Body of pancreas (tissue), 4 donors: Measurements from ENCODE around the gene SERPINB1. TPM values are rescaled to one million over a fixed set of nuclear protein-coding genes. Genes with fewer than 3 reads are reported as not detected.
"Not testable (repeated sequence)": the region's sequence is repeated elsewhere in the genome, so short reads cannot be mapped to it uniquely, and the experiment has no call there.

Source experiments
- ATAC-seq: fragments of 150-250 bp; one replicate; pipeline ENCODE4 v1.9.1; 2016
- DNase-seq, 4 donors: peaks; one replicate each; pipeline ENCODE4 v3.0.0-alpha.2; 2019
- H3K27ac ChIP-seq, 4 donors: fragments of 200-600 bp; sonication (generic); 1 replicate in 3 of 4; 2 replicates in 1 of 4; pipeline versions ENCODE4 v1.5.1 to v1.6.1; 2016 to 2019; ENCODE audit warnings: mild to moderate bottlenecking in 1 of 4, mixed read lengths in 1 of 4, moderate library complexity in 1 of 4
- H3K27me3 ChIP-seq, 2 donors: fragments of 200-600 bp; sonication (generic); one replicate each; pipeline ENCODE4 v1.6.0; 2016; ENCODE audit warnings: mild to moderate bottlenecking in 1 of 2
- H3K36me3 ChIP-seq, 2 donors: fragments of 200-600 bp; sonication (generic); replicated peaks in 1 of 2; 2 replicates each; pipeline ENCODE4 v1.5.1; 2016; ENCODE audit warnings: low read depth in 2 of 2; ENCODE audit not compliant: insufficient read depth in 1 of 2
- H3K4me1 ChIP-seq: fragments of 200-600 bp; sonication (generic); one replicate; pipeline ENCODE4 v1.6.0; 2016
- H3K4me3 ChIP-seq, 2 donors: fragments of 200-600 bp; sonication (generic); 1 replicate in 1 of 2; 2 replicates in 1 of 2; pipeline ENCODE4 v1.5.1; 2016 to 2019
- H3K9me3 ChIP-seq, 3 donors: fragments of 200-600 bp; sonication (generic); 1 replicate in 2 of 3; 2 replicates in 1 of 3; pipeline ENCODE4 v1.5.1; 2016
- CTCF ChIP-seq, 7 experiments: fragments of 450-650 bp in 4 of 7; fragments of 200-600 bp in 3 of 7; sonication (generic) in 3 of 7; IDR thresholded peaks; one replicate each; pipeline ENCODE4 v1.5.1; 2016 to 2019; ENCODE audit warnings: antibody characterized with exemption in 7 of 7
- POLR2A ChIP-seq, 3 donors: fragments of 450-650 bp; IDR thresholded peaks; one replicate each; pipeline ENCODE4 v1.6.1; 2016; ENCODE audit warnings: antibody characterized with exemption in 3 of 3, mild to moderate bottlenecking in 2 of 3
- WGBS, 2 donors: methylation state at CpG; one replicate each; pipeline ENCODE4 v1.1.5; 2017; 5-methylcytosine and 5-hydroxymethylcytosine counted together
- intact Hi-C: fragments of 100-400 bp; cut with DNase I; formaldehyde crosslinking; loops from one replicate; pipeline ENCODE4 v1.15.1; 2023
- total RNA-seq, 2 donors: library from RNA; depleted of rRNA; stranded (reverse); fragments of >200 nt; gene quantifications; one replicate each; pipeline ENCODE4 v1.1.0, GENCODE V29; 2016

Gene SERPINB1
- total RNA-seq, 2 donors from 2014 or later = 19.1 to 80.4 TPM

DNA sequence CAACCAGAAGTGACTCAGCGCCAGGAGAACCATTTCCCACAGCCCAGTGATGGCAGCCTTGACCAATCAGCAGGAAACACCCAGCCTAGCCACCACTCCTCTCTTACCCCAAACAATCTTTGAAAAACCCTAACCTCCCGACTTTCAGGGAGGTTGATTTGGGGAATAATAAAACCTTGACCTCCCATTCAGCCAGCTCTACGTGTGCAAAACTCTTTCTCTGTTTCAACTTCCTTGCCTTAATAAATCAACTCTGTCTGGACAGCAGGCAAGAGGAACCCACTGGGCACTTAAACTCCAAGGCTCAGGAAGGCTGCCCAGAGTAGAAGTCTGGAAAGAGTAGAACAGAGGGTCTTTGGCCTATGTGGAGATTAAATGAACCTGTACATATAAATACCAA lies 35.0 kb downstream of the SERPINB1 start:
- 56 to 68% methylated on average over 3 of the region's 3 CpGs for WGBS, 2 donors
- H3K4me1 ChIP-seq = peaks cover 76% of the 10 kb centered on the region
- ATAC-seq (no peak), DNase-seq (no peak)
- H3K9me3 ChIP-seq = no peaks in the 10 kb centered on the region
- intact Hi-C loops = no loop called here
- H3K4me3 ChIP-seq = no peak overlapping the region
- no peaks in the 10 kb centered on the region for H3K36me3 ChIP-seq
- no peaks in the 10 kb centered on the region for H3K27me3 ChIP-seq
- no peak for TF ChIP-seq POLR2A (IDR thresholded peaks at IDR 0.05)
- peak overlapping the region; percentile 18 to 79 (median 74) for H3K27ac ChIP-seq

DNA sequence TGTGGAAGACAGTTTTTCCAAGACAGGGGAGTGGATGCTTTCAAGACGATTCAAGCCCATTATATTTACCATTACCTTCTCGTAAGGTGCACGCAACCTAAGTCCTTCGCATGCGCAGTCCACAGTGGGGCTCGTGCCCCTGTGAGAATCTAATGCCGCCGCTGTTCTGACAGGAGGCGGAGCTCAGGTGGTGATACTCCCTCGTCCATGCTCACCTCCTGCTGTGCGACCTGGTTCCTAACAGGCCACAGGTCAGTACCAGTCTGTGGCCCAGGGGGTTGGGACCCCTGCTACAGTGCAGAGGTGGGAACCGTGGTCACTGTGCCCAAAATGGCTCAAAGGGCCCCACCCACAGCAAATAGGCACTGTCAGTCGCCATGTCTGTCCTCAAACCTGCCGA lies 36.6 kb downstream of the SERPINB1 start:
- Histone ChIP-seq H3K27me3 (no peaks in the 10 kb centered on the region), H3K4me1 (peaks cover 76% of the 10 kb centered on the region), H3K4me3 (no peak overlapping the region), H3K36me3 (no peaks in the 10 kb centered on the region), H3K9me3 (no peaks in the 10 kb centered on the region), H3K27ac (peak overlapping the region; percentile 36 to 79 (median 38))
- WGBS, 2 donors = 95% methylated on average over 11 to 14 of the region's 14 CpGs
- intact Hi-C loops = no loop called here
- ATAC-seq = no peak
- no peak for DNase-seq
- no peak for TF ChIP-seq CTCF (IDR thresholded peaks at IDR 0.05)
- no peak for TF ChIP-seq POLR2A (IDR thresholded peaks at IDR 0.05)

DNA sequence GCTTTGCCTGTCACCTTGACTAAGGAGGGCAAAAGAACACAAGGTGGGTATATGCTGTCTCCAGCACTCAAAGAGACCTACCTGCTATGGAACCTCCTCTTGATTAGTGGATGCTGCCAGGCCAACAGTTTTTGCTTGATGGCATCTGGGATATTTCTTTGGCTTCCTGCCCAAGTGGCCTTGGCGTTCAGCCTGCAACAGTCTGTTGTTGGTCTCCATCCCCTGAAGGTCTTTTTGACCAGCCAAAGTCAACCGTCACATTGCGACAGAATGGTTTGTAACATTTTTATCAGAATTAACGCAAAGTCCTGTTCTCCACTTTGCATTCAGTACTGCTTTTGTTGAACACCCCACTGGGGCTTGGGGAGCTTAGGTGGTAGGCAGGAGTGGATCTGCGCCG lies 37.1 kb downstream of the SERPINB1 start:
- ATAC-seq = peak; percentile 11
- Histone ChIP-seq H3K9me3 (no peaks in the 10 kb centered on the region), H3K4me1 (peaks cover 75% of the 10 kb centered on the region), H3K27ac (peak overlapping the region; percentile 36 to 79 (median 38)), H3K4me3 (no peak overlapping the region), H3K36me3 (no peaks in the 10 kb centered on the region), H3K27me3 (no peaks in the 10 kb centered on the region)
- peak; percentile 66 to 78 (median 71) for DNase-seq
- intact Hi-C loops = no loop called here
- 42 to 50% methylated on average over 5 to 6 of the region's 6 CpGs for WGBS, 2 donors
- no peak for TF ChIP-seq CTCF (IDR thresholded peaks at IDR 0.05)
- no peak for TF ChIP-seq POLR2A (IDR thresholded peaks at IDR 0.05)

GRCh38 chr6:2803731-2804429 lies 37.8 kb downstream of the SERPINB1 start:
- Histone ChIP-seq H3K4me3 (no peak overlapping the region), H3K9me3 (no peaks in the 10 kb centered on the region), H3K27me3 (no peaks in the 10 kb centered on the region), H3K4me1 (peaks cover 74% of the 10 kb centered on the region), H3K36me3 (no peaks in the 10 kb centered on the region), H3K27ac (peak overlapping the region in 3 of 4 donors; percentile 36 to 79 (median 38))
- no peak for TF ChIP-seq CTCF (IDR thresholded peaks at IDR 0.05)
- WGBS, 2 donors = 85 to 92% methylated on average over 5 to 7 of the region's 7 CpGs
- intact Hi-C loops = no loop called here
- DNase-seq (no peak), ATAC-seq (no peak)

GRCh38 chr6:2802521-2803060 lies 39.1 kb downstream of the SERPINB1 start:
- no peak for ATAC-seq
- Histone ChIP-seq H3K36me3 (no peaks in the 10 kb centered on the region), H3K4me1 (peaks cover 74% of the 10 kb centered on the region), H3K9me3 (no peaks in the 10 kb centered on the region), H3K27me3 (no peaks in the 10 kb centered on the region), H3K4me3 (no peak overlapping the region), H3K27ac (no peak overlapping the region)
- 87 to 95% methylated on average over 8 of the region's 8 CpGs for WGBS, 2 donors
- no peak for DNase-seq
- TF ChIP-seq CTCF (IDR thresholded peaks at IDR 0.05) (no peak), POLR2A (IDR thresholded peaks at IDR 0.05) (no peak)
- intact Hi-C loops = no loop called here

DNA sequence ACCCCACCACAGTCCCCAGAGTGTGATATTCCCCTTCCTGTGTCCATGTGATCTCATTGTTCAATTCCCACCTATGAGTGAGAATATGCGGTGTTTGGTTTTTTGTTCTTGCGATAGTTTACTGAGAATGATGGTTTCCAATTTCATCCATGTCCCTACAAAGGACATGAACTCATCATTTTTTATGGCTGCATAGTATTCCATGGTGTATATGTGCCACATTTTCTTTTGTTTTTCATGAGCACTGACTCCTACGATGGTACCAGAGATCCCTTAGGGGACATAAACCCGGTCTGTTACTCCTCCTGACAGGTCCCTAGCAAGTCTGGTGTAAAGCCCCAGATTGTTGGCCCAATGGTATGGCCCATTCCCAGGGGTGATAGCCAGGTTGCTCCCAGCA lies 40.0 kb downstream of the SERPINB1 start:
- ATAC-seq, H3K9me3 ChIP-seq, H3K4me3 ChIP-seq, H3K36me3 ChIP-seq, H3K27me3 ChIP-seq, intact Hi-C loops, DNase-seq, H3K27ac ChIP-seq: not testable (repeated sequence)
- WGBS, 2 donors = 93 to 94% methylated on average over 2 to 3 of the region's 4 CpGs
- H3K4me1 ChIP-seq = peaks cover 74% of the 10 kb centered on the region
